ENCODE data around the gene KAT7.

The KAT7 gene

GRCh38 chr17:49861150-49861884 lies 72.8 kb downstream of the KAT7 start:
- peak; percentile 43 for DNase-seq (ENCODE audit: extremely low spot score, insufficient read length, low read depth)
- peak; percentile 9 for FAIRE-seq

- no peak for DNase-seq (ENCODE audit: extremely low spot score, insufficient read length, low read depth)
Observed at GRCh38 chr17:49862781-49863331, 74.4 kb downstream of the KAT7 start.

GRCh38 chr17:49866019-49866380 lies 77.5 kb downstream of the KAT7 start:
- FAIRE-seq, result no peak

More at GRCh38 chr17:49862781-49863331, 74.4 kb downstream of the KAT7 start:
- no peak for FAIRE-seq

GRCh38 chr17:49866882-49867413 lies 78.5 kb downstream of the KAT7 start:
- FAIRE-seq (no peak), DNase-seq (ENCODE audit: extremely low spot score, insufficient read length, low read depth) (no peak)

More at GRCh38 chr17:49866019-49866380, 77.5 kb downstream of the KAT7 start:
- DNase-seq (ENCODE audit: extremely low spot score, insufficient read length, low read depth), result no peak

GRCh38 chr17:49869038-49869374 lies 80.5 kb downstream of the KAT7 start:
- DNase-seq (ENCODE audit: extremely low spot score, insufficient read length, low read depth) (no peak), FAIRE-seq (no peak)

GRCh38 chr17:49870298-49870697 lies 81.8 kb downstream of the KAT7 start:
- no peak for FAIRE-seq
- no peak for DNase-seq (ENCODE audit: extremely low spot score, insufficient read length, low read depth)

- DNase-seq (ENCODE audit: extremely low spot score, insufficient read length, low read depth) (no peak), FAIRE-seq (no peak)
Observed at GRCh38 chr17:49871211-49871610, 82.7 kb downstream of the KAT7 start.

- FAIRE-seq, result no peak
Observed at GRCh38 chr17:49872754-49873377, 84.4 kb downstream of the KAT7 start.

GRCh38 chr17:49873466-49873865 lies 85.0 kb downstream of the KAT7 start:
- DNase-seq (ENCODE audit: extremely low spot score, insufficient read length, low read depth) (no peak), FAIRE-seq (no peak)

More at GRCh38 chr17:49872754-49873377, 84.4 kb downstream of the KAT7 start:
- DNase-seq (ENCODE audit: extremely low spot score, insufficient read length, low read depth), result no peak

- DNase-seq (ENCODE audit: extremely low spot score, insufficient read length, low read depth), result no peak
Observed at GRCh38 chr17:49873926-49874325, 85.4 kb downstream of the KAT7 start.

GRCh38 chr17:49874911-49875310 lies 86.4 kb downstream of the KAT7 start:
- no peak for FAIRE-seq
- DNase-seq (ENCODE audit: extremely low spot score, insufficient read length, low read depth), result no peak

More at GRCh38 chr17:49873926-49874325, 85.4 kb downstream of the KAT7 start:
- FAIRE-seq, result no peak

- no peak for FAIRE-seq
- DNase-seq (ENCODE audit: extremely low spot score, insufficient read length, low read depth), result no peak
Observed at GRCh38 chr17:49875685-49876084, 87.2 kb downstream of the KAT7 start.

GRCh38 chr17:49878931-49879904 lies 90.7 kb downstream of the KAT7 start:
- FAIRE-seq (no peak), DNase-seq (ENCODE audit: extremely low spot score, insufficient read length, low read depth) (no peak)

- FAIRE-seq (peak; percentile 36), DNase-seq (ENCODE audit: extremely low spot score, insufficient read length, low read depth) (peak; percentile 87)
Observed at GRCh38 chr17:49880291-49881053, 92.0 kb downstream of the KAT7 start.

- DNase-seq (ENCODE audit: extremely low spot score, insufficient read length, low read depth) (no peak), FAIRE-seq (no peak)
Observed at GRCh38 chr17:49881054-49881402, 92.5 kb downstream of the KAT7 start.

- DNase-seq (ENCODE audit: extremely low spot score, insufficient read length, low read depth), result no peak
- no peak for FAIRE-seq
Observed at GRCh38 chr17:49882434-49882833, 94.0 kb downstream of the KAT7 start.
